OCI-LY7 (cell line): ENCODE measurements around the gene NTMT2.

Source experiments
- EZH2phosphoT487 ChIP-seq: fragments of 200-600 bp; sonication (generic); IDR thresholded peaks from 2 replicates; pipeline ENCODE4 v1.6.1; 2018; ENCODE audit warnings: low read depth, borderline replicate concordance, mild to moderate bottlenecking, mixed run types, antibody characterized with exemption, low read length, moderate library complexity, mixed read lengths
- TF ChIP-seq, protein P1 (sequence below): fragments of 200-600 bp; sonication (generic); conservative IDR thresholded peaks from 2 replicates; pipeline ENCODE4 v1.5.1; 2014; ENCODE audit warnings: mild to moderate bottlenecking, antibody characterized with exemption, low read length, moderate library complexity, mixed read lengths

DNA sequence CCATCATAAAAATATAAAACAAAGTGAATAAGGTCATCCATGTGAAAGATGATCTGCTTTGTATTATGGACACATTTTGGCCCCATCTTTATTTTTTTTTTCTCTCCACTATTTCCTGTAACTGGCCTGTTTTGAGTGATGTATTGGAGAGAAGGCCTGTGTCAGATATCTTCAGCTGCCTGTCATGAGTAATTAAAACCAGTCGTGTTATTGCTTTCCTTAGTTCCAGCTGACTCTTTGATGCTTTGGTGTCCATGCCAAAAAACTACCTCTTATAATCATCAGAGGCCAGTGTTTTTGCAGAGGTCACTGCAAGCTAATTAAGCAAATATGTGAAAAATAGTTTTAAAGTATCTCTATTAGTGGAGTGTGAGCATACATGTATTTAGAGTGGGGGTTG is 29.7 kb downstream of the NTMT2 start:
- TF ChIP-seq, protein P1, sequence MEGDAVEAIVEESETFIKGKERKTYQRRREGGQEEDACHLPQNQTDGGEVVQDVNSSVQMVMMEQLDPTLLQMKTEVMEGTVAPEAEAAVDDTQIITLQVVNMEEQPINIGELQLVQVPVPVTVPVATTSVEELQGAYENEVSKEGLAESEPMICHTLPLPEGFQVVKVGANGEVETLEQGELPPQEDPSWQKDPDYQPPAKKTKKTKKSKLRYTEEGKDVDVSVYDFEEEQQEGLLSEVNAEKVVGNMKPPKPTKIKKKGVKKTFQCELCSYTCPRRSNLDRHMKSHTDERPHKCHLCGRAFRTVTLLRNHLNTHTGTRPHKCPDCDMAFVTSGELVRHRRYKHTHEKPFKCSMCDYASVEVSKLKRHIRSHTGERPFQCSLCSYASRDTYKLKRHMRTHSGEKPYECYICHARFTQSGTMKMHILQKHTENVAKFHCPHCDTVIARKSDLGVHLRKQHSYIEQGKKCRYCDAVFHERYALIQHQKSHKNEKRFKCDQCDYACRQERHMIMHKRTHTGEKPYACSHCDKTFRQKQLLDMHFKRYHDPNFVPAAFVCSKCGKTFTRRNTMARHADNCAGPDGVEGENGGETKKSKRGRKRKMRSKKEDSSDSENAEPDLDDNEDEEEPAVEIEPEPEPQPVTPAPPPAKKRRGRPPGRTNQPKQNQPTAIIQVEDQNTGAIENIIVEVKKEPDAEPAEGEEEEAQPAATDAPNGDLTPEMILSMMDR = no peak
- TF ChIP-seq EZH2phosphoT487 = no peak
